HCT116 (cell line): ENCODE data around the gene PRRT4. TPM values are rescaled to one million over a fixed set of nuclear protein-coding genes. Genes with fewer than 3 reads are reported as not detected.

ENCODE experiments used
- ATAC-seq: fragments of 200-7000 bp; cut with Tn5 transposase; 2 replicates; pipeline ENCODE4 v1.9.1; 2020; ENCODE audit warnings: mild to moderate bottlenecking, moderate library complexity
- BruUV-seq: library from RNA; stranded (reverse); fragments of 400-500 nt; replicated peaks from 2 replicates; lab custom pipeline; 2021; lab: Mats Ljungman, UMichigan
- CTCF ChIA-PET: fragments of 300-600 bp; sonication (Branson Sonifier 250); formaldehyde crosslinking; loops from one replicate; lab custom pipeline; 2021; ENCODE audit warnings: antibody characterized with exemption; lab: Charles Lee
- POLR2A ChIA-PET: fragments of 300-600, 350-600 bp; sonication (Branson Sonifier 250); formaldehyde crosslinking; loops from one replicate; lab custom pipeline; 2021; ENCODE audit warnings: antibody characterized with exemption; lab: Charles Lee
- RAD21 ChIA-PET, 2 experiments: fragments of 300-600 bp; sonication (Branson Sonifier 250); formaldehyde crosslinking; loops; one replicate each; lab custom pipeline; 2023; ENCODE audit warnings: low total read pairs in 2 of 2; ENCODE audit not compliant: uncharacterized antibody in 2 of 2, unreplicated experiment in 2 of 2, low non-redundant PET in 1 of 2; lab: Charles Lee
- DNase-seq: peaks from one replicate; pipeline ENCODE4 v3.0.0-alpha.2; 2010; ENCODE audit warnings: low read depth, low spot score
- H2AFZ ChIP-seq: fragments of 200-600 bp; shearing (Covaris generic), sonication (generic); 2 replicates; pipeline ENCODE4 v1.6.1; 2017; ENCODE audit warnings: low read depth, mixed run types, mixed read lengths, antibody characterized with exemption, low read length; ENCODE audit not compliant: poor library complexity, severe bottlenecking
- H3K27ac ChIP-seq: 2 replicates; pipeline ENCODE4 v1.5.1; 2012; ENCODE audit warnings: low read depth, low read length
- H3K27me3 ChIP-seq: fragments of 200-600 bp; sonication (generic); 2 replicates; pipeline ENCODE4 v1.6.1; 2016; ENCODE audit warnings: mixed run types, low read length, mixed read lengths; ENCODE audit not compliant: insufficient read depth
- H3K36me3 ChIP-seq, 2 experiments: fragments of 200-500 bp in 1 of 2; fragments of 200-600 bp in 1 of 2; sonication (Bioruptor generic) in 1 of 2; sonication (generic) in 1 of 2; 2 replicates each; pipeline versions ENCODE4 v1.5.1 to v1.6.1; 2014 to 2016; ENCODE audit warnings: low read length in 2 of 2, inconsistent platforms in 1 of 2, mixed read lengths in 1 of 2, mixed run types in 1 of 2; ENCODE audit not compliant: insufficient read depth in 2 of 2, control insufficient read depth in 1 of 2
- H3K4me1 ChIP-seq, 2 experiments: fragments of 200-600 bp in 1 of 2; sonication (generic) in 1 of 2; 2 replicates each; pipeline versions ENCODE4 v1.5.1 to v1.6.1; 2012 to 2017; ENCODE audit warnings: low read length in 2 of 2, inconsistent platforms in 1 of 2, mild to moderate bottlenecking in 1 of 2, mixed read lengths in 1 of 2, mixed run types in 1 of 2, moderate library complexity in 1 of 2; ENCODE audit not compliant: insufficient read depth in 2 of 2, control insufficient read depth in 1 of 2
- H3K4me2 ChIP-seq: fragments of 200-600 bp; sonication (generic); 2 replicates; pipeline ENCODE4 v1.6.1; 2017; ENCODE audit warnings: mixed run types, low read length, mixed read lengths
- H3K4me3 ChIP-seq, 2 experiments: fragments of 200-600 bp in 1 of 2; sonication (generic) in 1 of 2; replicated peaks in 1 of 2; 2 replicates each; pipeline ENCODE4 v1.5.1; 2011 to 2016; ENCODE audit warnings: low read length in 2 of 2, control low read depth in 1 of 2, low read depth in 1 of 2, mild to moderate bottlenecking in 1 of 2, mixed read lengths in 1 of 2, mixed run types in 1 of 2
- H3K79me2 ChIP-seq: fragments of 200-600 bp; sonication (generic); 2 replicates; pipeline ENCODE4 v1.6.1; 2017; ENCODE audit warnings: mild to moderate bottlenecking, mixed run types, low read length, moderate library complexity, mixed read lengths; ENCODE audit not compliant: insufficient read depth
- H3K9ac ChIP-seq: fragments of 200-600 bp; sonication (generic); 2 replicates; pipeline ENCODE4 v1.6.1; 2016; ENCODE audit warnings: low read length, mixed read lengths
- H3K9me2 ChIP-seq: fragments of 200-600 bp; sonication (generic), shearing (Covaris generic); 2 replicates; pipeline ENCODE4 v1.6.1; 2017; ENCODE audit warnings: mixed run types, mild to moderate bottlenecking, moderate library complexity; ENCODE audit not compliant: insufficient read depth
- H3K9me3 ChIP-seq, 2 experiments: fragments of 200-500 bp in 1 of 2; fragments of 200-600 bp in 1 of 2; sonication (Bioruptor generic) in 1 of 2; sonication (generic) in 1 of 2; 2 replicates each; pipeline ENCODE4 v1.6.1; 2014 to 2017; ENCODE audit warnings: low read length in 2 of 2, mixed read lengths in 2 of 2, inconsistent platforms in 1 of 2, low read depth in 1 of 2, mild to moderate bottlenecking in 1 of 2, mixed run types in 1 of 2, moderate library complexity in 1 of 2; ENCODE audit not compliant: control insufficient read depth in 1 of 2, insufficient read depth in 1 of 2
- H4K20me1 ChIP-seq: fragments of 200-600 bp; sonication (generic), shearing (Covaris generic); 2 replicates; pipeline ENCODE4 v1.6.1; 2017; ENCODE audit warnings: mixed run types, mild to moderate bottlenecking, moderate library complexity; ENCODE audit not compliant: insufficient read depth
- CBX3 ChIP-seq: IDR thresholded peaks from 2 replicates; pipeline ENCODE4 v1.6.1; 2012; ENCODE audit warnings: low read depth
- CEBPB ChIP-seq: IDR thresholded peaks from 2 replicates; pipeline ENCODE4 v1.6.1; 2012; ENCODE audit warnings: low read depth
- ELF1 ChIP-seq: IDR thresholded peaks from 2 replicates; pipeline ENCODE4 v1.6.1; 2012; ENCODE audit warnings: low read depth, borderline replicate concordance
- EZH2 ChIP-seq: fragments of 200-600 bp; sonication (generic); IDR thresholded peaks from 2 replicates; pipeline ENCODE4 v1.6.1; 2017; ENCODE audit warnings: antibody characterized with exemption, mixed run types
- FOSL1 ChIP-seq: IDR thresholded peaks from 2 replicates; pipeline ENCODE4 v1.6.1; 2012; ENCODE audit warnings: low read depth
- JUND ChIP-seq: IDR thresholded peaks from 2 replicates; pipeline ENCODE4 v1.6.1; 2012
- POLR2AphosphoS5 ChIP-seq: IDR thresholded peaks from 2 replicates; pipeline ENCODE4 v1.6.1; 2011; ENCODE audit warnings: mild to moderate bottlenecking, low read depth, low read length, moderate library complexity
- RAD21 ChIP-seq: IDR thresholded peaks from 2 replicates; pipeline ENCODE4 v1.6.1; 2012; ENCODE audit warnings: low read depth, mild to moderate bottlenecking
- REST ChIP-seq: IDR thresholded peaks from 2 replicates; pipeline ENCODE4 v1.6.1; 2012; ENCODE audit warnings: low read depth
- SIN3A ChIP-seq: IDR thresholded peaks from 2 replicates; pipeline ENCODE4 v1.6.1; 2012; ENCODE audit warnings: low read depth
- SP1 ChIP-seq: IDR thresholded peaks from 2 replicates; pipeline ENCODE4 v1.6.1; 2012; ENCODE audit warnings: low read depth
- SRF ChIP-seq: IDR thresholded peaks from 2 replicates; pipeline ENCODE4 v1.6.1; 2012; ENCODE audit warnings: low read depth
- ZFX ChIP-seq: fragments of 450-650 bp; IDR thresholded peaks from 2 replicates; pipeline ENCODE4 v1.6.1; 2017
- intact Hi-C: fragments of 100-400 bp; cut with micrococcal nuclease; formaldehyde crosslinking; loops from 2 replicates; pipeline ENCODE4 v1.10.0; 2022
- total RNA-seq: library from RNA; stranded (reverse); gene quantifications from one replicate; pipeline ENCODE4 v1.2.1, GENCODE V29; 2021; ENCODE audit not compliant: unreplicated experiment

Gene PRRT4
- total RNA-seq, 1 experiment from 2014 or later, result 4.0 TPM

- BruUV-seq, result no TSS peak
- Histone ChIP-seq H3K9ac (no peak overlapping the region), H3K27ac (no peak overlapping the region), H3K9me2 (no peaks in the 10 kb centered on the region), H3K4me1 (peaks cover 6 to 18% of the 10 kb centered on the region in 2 experiments), H2AFZ (no peak overlapping the region), H3K79me2 (no peaks in the 10 kb centered on the region), H4K20me1 (no peaks in the 10 kb centered on the region), H3K4me2 (no peak overlapping the region), H3K4me3 (no peak overlapping the region), H3K36me3 (no peaks in the 10 kb centered on the region), H3K27me3 (peaks cover 8% of the 10 kb centered on the region; the same call in 1 of the 2 replicates), H3K9me3 (no peaks in the 10 kb centered on the region)
- RAD21 ChIA-PET, result no interaction called here
- TF ChIP-seq POLR2AphosphoS5, result no peak
- no peak for TF ChIP-seq FOSL1
- TF ChIP-seq ELF1, result no peak
- no peak for TF ChIP-seq CBX3
- no peak for TF ChIP-seq CEBPB
- no peak for TF ChIP-seq EZH2
- TF ChIP-seq RAD21, result no peak
- no peak for TF ChIP-seq SIN3A
- DNase-seq, result no peak
- POLR2A ChIA-PET, result no interaction called here
- intact Hi-C loops, result no loop called here
- no peak for ATAC-seq
- CTCF ChIA-PET, result no interaction called here
Observed at GRCh38 chr7:128359939-128360338, 1.6 kb downstream of the PRRT4 start.

GRCh38 chr7:128359336-128359735 is 2.2 kb downstream of the PRRT4 start:
- H3K4me2 ChIP-seq, result no peak overlapping the region
- peaks cover 5% of the 10 kb centered on the region; the same call in 1 of the 2 replicates for H3K27me3 ChIP-seq
- H3K79me2 ChIP-seq, result no peaks in the 10 kb centered on the region
- peaks cover 6 to 18% of the 10 kb centered on the region in 2 experiments for H3K4me1 ChIP-seq
- no peaks in the 10 kb centered on the region for H3K9me2 ChIP-seq
- no peak overlapping the region for H2AFZ ChIP-seq
- no TSS peak for BruUV-seq
- no peaks in the 10 kb centered on the region for H4K20me1 ChIP-seq
- ChIA-PET CTCF (interaction anchor here (1.9 to 2.3 kb wide), 2 partner anchors 12 to 22 kb away, joined by 7 to 14 read pairs; no protein-coding TSS in a partner anchor), POLR2A (no interaction called here), RAD21 (no interaction called here)
- H3K9ac ChIP-seq, result no peak overlapping the region
- H3K27ac ChIP-seq, result no peak overlapping the region
- no peak for ATAC-seq
- intact Hi-C loops, result no loop called here
- H3K4me3 ChIP-seq, result no peak overlapping the region
- DNase-seq, result no peak
- no peaks in the 10 kb centered on the region for H3K9me3 ChIP-seq
- no peak for TF ChIP-seq ELF1
- TF ChIP-seq JUND, result no peak
- no peak for TF ChIP-seq SRF
- no peak for TF ChIP-seq REST
- no peak for TF ChIP-seq SP1
- TF ChIP-seq ZFX, result no peak
- H3K36me3 ChIP-seq, result no peaks in the 10 kb centered on the region
